AG08395 (cell line): Measurements from ENCODE around the gene CDK14.
A peak's percentile ranks its signal among the peaks of the same experiment; 100 is the strongest.
"Not testable (repeated sequence)": the region's sequence is repeated elsewhere in the genome, so short reads cannot be mapped to it uniquely, and the experiment has no call there.

Source experiments
- DNase-seq: peaks from one replicate; pipeline ENCODE4 v3.0.0; 2012; ENCODE audit warnings: mixed read lengths, low spot score

The CDK14 gene

GRCh38 chr7:90757565-90757950 is 161.4 kb downstream of the CDK14 start:
- DNase-seq = not testable (repeated sequence)

DNA sequence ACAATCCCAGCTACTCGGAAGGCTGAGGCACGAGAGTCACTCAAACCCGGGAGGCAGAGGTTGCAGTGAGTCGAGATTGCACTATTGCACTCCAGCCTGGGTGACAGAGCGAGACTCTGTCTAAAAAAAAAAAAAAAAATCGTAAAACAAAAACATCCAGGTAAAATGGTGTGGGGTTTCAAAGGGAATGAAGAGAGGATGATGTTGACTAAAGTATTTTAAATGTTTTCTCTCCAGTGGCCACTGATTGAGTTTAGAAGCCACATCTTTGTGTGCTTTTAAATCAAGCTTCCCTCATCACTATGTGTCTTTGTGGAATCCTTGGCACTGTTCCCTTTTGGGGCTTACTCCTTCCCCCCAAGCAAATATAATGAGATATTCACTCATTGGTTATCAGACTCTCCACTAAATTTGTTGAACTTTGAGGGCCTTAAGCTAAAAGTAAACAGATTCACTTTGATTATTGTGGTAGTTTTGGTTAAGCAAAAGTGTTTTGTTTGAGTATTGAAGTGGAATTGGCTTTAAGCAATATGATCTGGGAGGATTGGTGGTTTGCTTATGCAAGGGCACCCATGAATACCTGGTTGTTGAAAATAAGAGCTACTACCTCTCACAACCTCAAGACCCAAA is 162.9 kb downstream of the CDK14 start:
- no peak for DNase-seq

DNA sequence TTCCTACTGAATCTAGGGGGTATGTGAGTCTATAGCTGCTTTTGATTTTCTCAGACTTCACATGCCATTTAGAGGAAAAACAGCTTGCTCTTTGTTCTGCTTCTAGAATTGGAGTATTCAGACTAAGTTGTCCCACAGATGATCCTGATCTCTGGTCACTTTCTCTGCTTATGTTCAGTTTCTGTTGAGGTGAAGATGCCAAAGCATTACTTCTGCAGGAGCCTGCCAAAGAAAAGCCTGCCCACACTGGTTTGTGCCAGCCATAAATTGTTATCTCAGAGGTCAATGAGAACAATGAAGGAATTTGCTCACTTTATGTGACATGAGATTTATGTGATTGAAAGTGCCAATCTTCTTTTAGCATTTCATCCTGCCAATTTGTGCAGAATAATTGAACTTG is 163.6 kb downstream of the CDK14 start:
- no peak for DNase-seq

- DNase-seq = no peak
Measured at GRCh38 chr7:90760892-90761291, 164.8 kb downstream of the CDK14 start.

- no peak for DNase-seq
Measured at GRCh38 chr7:90761584-90761983, 165.5 kb downstream of the CDK14 start.

GRCh38 chr7:90763108-90763507 is 167.0 kb downstream of the CDK14 start:
- no peak for DNase-seq

GRCh38 chr7:90764848-90765570 is 168.9 kb downstream of the CDK14 start:
- DNase-seq = no peak

DNA sequence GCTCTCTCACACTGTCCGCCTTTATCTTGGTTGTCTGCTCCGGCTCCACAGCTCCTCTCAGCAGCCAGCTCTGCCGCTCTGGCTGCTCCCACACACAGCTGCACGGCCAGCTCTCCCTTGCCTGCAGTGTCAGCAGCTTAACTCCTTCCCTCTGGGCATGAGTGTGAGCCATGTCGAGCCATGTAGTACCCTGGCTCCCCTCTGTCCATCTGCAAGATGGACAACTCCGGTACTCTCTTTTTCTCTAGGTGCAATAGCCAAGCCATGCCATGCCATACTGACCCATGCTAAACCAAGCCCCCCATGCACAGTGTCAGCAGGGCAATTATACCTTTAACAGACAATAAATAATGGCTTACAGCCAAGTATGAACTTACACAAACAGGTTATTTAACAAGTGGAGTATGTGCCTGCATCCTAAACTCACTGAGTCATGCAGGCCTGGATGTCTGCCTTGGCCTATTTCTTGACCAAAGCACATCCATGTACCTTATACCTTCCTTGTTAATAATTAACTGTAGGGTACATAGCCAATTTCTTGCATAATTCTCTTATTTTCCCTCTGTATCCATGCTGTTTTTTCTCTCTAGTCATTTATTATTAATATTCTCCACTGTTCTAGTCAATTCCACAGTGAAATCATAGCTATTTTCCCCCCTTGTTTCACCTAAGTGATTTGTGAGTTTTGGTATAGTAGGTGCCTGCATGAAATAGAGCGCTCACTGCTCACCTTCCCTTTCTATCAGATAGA is 170.9 kb downstream of the CDK14 start:
- DNase-seq = no peak

DNA sequence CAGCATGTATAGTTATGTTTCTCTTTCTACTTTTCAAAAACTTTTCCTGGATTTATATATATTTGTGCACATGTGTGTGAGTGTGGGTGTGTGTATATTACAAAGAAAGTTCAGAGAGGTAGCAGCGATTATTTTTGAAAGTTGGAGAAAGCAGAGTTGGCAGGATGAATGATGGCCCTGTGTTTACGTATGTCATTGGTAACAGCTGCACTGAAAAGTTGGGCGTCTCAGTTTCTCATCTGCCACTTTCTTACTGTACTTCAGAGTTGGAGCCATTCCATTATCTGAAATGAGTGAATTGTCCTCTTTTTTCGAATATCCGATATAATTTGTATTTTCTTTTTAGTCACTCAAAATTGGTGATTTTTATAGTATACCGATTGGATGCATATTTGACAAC is 172.2 kb downstream of the CDK14 start:
- DNase-seq = no peak

DNA sequence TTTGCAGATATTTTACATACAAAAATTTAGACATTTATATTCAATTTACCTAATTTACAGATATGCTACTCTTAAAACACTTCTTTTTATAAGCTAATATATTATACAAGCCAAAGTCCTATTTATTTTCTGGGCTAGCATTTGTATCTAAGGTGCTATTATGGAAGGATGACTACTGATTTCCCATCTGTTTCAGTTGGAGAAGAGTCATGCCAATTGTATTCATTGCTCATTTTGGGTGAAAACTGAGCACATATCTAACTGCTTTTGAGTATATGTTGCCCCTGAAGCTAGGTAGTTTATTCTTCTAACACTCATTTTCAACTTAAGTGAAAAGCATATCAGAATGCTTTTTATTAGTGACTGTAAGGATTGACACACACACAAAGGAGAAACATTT is 172.9 kb downstream of the CDK14 start:
- DNase-seq = no peak

DNA sequence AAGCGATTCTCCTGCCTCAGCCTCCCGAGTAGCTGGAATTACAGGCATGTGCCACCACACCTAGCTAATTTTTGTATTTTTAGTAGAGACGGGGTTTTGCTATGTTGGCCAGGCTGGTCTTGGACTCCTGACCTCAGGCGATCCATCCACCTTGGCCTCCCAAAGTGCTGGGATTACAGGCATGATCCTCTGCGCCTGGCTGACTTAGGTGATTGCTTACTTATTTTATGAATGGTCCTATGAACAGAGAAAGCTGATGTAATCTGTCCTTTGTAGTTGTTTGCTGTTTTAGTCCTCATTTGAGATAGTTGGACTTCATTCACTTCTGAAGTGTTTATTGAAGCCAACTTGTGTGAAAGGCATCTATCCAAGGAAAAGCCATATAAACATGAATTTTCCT is 173.4 kb downstream of the CDK14 start:
- DNase-seq = not testable (repeated sequence)

- peak; percentile 7 for DNase-seq
Measured at GRCh38 chr7:90771281-90771680, 175.2 kb downstream of the CDK14 start.

GRCh38 chr7:90772410-90772809 is 176.3 kb downstream of the CDK14 start:
- DNase-seq = no peak

DNA sequence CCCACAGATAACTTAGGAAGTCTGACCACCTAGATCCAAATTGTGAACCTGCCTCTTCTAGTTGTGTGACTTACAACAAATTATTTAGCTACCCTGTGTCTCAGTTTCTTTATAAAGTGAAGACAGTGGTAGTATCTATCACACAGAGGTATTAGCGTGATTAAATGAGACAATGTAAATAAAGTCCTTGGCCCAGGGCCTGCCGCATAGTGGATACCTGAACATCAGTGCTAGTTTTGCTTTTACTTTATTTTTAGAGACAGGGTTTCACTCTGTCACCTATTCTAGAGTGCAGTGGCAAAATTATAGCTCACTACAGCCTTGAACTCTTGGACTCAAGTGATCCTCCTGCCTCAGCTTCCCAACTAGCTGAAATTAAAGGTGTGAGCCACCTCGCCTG is 177.1 kb downstream of the CDK14 start:
- DNase-seq = no peak

DNA sequence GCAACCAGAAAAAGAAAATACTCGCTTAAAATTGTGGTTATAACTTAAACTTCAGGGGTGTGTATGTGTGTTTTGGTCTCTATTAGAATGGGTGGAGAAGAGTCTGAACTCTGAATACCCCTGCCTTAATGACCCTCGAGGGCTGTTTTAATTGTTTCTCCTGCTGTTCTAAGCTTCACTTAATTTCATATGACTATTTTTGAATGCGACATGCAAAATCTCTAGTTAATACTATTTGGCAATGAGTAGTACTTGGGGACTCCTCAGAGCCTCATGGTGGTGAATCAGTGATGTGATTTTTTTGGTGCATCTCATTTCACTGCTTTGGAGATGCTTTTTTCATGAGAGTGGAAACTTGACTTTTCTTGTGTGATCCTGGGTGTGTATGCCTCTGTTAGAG is 178.6 kb downstream of the CDK14 start:
- no peak for DNase-seq

DNA sequence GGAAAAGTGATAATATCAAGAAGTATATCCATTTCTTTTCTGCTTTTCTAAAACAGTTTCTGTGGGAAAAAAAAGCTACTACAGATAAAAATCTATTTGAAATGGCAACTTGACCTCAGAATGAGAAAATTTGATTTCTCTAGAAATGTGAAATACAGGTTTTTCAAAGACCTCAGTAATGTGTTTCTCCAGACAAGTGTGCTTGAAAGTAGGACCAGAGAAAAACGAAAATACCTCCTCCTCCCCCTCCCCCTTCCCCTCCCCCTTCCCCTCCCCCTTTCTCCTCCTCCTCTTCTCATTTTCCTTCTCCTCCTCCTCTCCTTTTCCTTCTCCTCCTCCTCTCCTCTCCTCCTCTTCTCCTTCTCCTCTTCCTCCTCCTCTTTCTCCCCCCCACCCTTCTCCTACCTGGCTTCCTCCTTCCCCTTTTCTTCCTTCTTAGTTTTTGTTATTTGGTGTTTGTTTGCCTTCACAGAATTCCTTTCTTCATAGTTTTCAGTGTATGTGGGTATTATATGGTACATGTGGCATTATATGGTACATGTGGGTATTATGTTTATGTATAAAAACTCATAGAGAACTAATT is 179.4 kb downstream of the CDK14 start:
- DNase-seq = no peak

DNA sequence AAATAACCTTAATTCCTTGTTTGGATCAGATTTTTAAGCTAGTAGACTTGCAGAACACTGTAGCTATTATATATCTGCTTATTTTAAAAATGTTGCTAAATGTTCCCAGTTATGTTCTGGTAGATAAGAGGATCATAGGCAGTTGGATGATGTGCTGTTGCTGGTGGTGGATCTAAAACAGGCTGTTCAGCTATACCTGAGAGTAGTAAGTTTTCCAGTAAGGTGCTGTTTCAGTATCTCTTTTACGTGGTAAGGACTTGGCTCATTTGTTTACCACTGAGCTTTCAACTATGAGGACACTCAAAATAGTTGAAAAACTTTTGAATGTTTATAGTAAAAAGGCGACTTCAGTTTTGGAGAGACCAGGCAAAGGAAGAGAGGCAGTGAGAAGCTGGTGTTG is 180.9 kb downstream of the CDK14 start:
- DNase-seq = no peak

GRCh38 chr7:90777465-90777864 is 181.3 kb downstream of the CDK14 start:
- peak; percentile 12 for DNase-seq

- DNase-seq = no peak
Measured at GRCh38 chr7:90777886-90778285, 181.8 kb downstream of the CDK14 start.

DNA sequence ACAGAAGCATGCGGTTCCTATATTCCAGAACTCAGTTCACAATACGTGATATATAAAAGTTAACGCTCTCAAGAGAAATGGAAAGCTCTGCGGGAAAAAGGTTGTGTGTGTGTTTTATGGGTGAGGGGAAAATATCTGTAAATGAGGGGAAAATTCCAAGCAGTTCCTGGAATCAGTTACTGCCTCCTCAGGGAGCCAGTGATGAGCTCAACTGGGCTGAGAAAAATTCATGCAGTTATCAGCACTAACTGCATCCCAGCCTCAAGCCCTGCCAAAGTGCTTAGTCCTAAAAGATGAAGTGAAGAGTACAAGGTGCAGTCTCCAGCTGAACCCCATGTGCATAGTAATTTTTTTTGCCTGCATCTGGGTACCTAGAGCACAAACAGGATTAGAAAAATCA is 191.9 kb downstream of the CDK14 start:
- no peak for DNase-seq

GRCh38 chr7:90789736-90790306 is 193.7 kb downstream of the CDK14 start:
- DNase-seq = no peak

DNA sequence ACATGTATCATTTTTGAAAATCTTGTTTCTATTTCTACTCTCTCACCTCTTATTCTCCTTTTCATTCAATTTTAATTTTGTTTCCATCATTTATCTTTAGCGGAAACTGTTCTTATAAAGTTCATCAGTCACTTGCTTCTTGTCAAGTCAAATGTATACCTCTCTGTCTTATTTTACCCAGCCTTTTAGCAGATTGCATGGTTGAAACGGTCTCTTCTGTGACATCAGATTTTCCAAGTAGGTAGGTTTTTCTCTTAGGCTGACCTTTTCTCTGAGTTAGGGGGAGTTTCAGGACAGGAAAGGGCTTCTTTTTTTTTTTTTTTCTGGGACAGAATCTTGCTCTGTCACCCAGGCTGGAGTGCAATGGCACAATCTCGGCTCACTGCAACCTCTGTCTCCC is 195.5 kb downstream of the CDK14 start:
- no peak for DNase-seq

- DNase-seq = no peak
Measured at GRCh38 chr7:90792301-90792700, 196.2 kb downstream of the CDK14 start.
